ENCODE results near the gene MARCO.
"Not testable (repeated sequence)": the region's sequence is repeated elsewhere in the genome, so short reads cannot be mapped to it uniquely, and the experiment has no call there.

Gene MARCO

DNA sequence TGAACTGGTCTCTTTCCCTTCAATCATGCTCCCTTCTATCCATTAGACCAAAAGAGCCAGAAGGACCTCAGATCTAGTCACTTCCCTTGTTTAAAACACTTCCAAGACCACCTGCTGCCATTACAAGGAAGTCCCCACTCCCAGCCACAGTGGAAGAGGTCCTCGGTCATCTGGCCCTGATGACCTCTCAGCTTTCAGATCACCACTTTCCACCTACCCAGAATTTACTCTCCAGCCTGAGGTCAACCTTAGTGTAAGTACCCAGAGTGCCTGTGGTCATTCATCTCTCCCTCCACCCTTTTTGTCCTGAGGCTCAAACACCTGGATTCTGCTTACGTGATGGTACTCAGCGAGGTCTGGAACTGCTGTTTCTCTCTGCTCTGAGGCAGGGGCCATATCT lies 67.1 kb downstream of the MARCO start:
- DNase-seq: no peak

DNA sequence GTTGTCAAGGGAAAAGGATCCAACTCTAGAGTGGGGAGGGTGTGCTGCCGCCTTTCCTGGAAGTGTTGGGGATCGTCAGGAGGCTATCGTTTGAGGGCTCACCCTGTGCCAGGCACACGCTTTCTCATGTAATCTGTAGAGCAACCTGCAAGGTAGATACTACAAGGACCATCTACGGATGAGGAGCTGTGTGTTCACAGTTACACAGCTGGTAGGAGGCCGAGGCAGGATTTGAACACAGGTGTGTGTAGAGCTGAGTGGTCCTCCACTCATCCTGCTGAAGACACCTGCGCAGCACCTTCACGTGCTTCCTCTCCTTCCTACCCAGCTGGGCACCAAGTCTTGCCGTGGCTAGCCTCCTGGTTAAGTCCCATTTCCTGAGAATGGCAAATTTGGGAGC lies 68.3 kb downstream of the MARCO start:
- no peak for DNase-seq

GRCh38 chr2:119011162-119011909 lies 69.3 kb downstream of the MARCO start:
- DNase-seq: no peak

DNA sequence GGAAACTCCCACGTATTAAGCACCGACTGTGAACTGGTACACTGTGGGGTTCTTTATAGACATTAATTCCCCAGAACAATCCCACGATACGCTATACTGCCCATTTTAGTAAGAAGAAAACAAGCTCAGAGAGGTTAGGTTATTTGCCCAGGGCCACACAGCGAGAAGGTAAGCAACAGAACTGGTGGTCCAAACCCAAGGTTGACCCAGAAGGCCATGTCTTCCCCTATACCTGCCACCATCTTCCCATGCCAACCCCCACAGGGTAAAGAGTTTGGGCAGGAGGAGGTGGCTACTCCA lies 69.9 kb downstream of the MARCO start:
- no peak for DNase-seq

DNA sequence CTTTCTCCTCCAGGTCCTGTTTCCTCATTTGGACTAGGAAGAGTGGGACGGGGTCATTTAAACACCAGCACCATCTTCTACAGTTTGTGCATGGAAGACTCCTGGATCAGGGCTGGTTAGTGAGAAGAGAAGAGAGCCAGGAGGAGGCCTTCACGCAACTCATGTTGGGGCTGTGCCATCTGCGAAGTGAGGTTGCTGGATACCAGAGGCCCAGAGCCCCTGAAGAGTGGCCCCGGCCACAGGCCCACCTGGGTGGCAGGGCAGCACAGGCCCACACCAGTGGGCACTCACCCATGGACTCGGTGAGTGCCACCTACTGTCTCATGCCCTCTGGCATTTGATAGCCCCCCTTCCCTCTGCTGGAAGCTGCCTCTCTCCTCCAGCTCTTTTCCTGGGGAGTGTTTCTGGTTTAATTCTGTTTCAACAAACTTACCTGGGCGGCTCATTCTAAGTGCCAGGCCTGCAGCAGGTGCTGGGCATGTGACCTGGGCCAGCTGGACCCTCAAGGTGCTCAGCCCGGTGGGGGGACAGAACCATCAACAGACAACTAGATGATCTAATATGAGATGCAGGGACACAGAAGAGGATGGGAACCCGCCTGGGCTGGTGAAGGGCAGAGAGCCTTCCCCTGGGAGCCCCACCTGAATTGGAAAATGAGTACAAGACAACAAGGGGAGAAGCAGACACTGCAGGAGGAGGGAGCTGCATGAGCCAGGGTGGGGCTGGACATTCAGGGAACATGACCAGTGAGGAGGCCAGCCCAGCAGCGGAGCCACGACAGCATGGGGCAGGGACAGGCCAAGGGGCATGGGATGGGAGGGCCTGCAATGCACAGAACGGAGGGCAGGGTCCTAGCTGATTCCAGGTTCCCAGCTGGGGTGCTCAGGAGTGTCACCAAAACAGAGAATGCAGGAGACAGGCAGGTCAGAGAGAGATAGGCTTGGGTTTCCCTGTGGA lies 70.6 kb downstream of the MARCO start:
- no peak for DNase-seq

DNA sequence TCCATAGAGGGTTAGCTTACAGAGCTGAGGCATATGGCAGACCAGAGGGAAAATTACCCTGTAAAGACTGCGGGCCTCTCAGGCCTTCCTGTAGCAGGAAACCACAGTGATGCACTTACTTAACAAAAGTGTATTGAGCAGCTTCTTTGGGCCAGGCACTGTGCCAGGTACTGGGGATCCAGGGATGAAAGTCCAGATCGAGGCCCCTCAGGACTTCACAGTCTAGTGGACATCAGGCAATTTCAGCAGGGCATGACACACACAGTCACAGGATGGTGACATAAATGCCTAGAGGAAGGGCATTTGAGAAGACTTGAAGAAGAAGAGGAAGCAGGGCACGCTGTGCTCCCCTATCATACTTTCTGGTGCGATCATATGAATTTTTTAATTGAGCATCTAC lies 71.7 kb downstream of the MARCO start:
- no peak for DNase-seq

DNA sequence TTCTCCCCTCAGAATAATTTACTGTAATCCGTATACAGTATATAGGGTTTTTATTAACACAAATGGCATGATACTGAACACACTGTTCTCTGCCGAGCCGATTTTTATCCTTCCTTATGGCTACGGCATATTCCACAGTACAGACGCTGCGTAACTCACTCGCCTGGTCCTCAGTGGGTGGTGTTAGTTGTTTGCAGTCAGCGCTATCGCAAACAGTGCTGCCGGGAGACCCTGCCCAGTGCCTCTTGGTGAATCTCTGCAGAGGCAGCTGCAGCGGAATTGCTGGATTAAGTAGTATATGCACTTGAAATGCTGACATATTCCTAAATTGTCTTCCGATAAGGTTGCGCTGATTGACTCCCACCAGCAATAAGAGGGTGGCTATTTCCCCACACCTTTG lies 73.9 kb downstream of the MARCO start:
- no peak for DNase-seq

GRCh38 chr2:119019521-119019920 lies 77.5 kb downstream of the MARCO start:
- no peak for DNase-seq

DNA sequence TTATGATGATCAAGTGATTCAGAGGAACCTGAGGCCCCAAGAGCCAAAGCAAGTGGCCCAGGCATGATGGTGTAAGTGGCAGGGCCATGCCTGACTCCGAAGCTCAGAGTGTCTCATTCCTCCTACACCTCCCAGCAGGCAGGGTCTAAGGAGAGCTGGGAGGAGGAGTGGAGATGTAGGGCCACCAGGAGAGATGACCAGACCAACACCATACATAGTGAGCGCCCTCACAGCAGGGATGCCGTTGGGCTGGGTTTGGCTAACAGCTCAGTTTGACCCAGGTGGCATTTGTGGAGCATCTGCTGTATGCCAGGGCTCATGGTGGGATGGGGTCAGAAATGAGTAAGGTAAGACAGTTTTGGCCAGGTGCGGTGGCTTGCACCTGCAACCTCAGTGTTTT lies 80.7 kb downstream of the MARCO start:
- no peak for DNase-seq

DNA sequence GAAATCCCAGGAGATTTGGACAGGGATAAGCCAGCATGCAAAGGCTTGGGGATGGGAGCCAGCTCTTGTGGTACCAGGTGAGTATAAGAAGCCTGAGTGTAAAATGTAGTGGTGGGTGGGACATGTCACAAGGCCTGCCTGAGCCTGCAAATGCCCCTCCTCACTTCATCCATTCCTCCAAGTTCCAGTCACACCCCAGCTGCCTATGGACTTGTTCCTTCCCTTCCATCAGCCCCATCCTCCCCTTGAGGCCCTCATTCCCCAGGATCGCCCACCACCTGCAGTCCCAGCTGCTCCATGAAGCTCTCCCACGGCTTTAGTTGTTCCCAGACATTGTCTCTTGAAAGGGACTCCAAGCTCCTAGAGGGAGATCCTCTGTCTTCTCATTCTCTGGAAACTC lies 81.5 kb downstream of the MARCO start:
- DNase-seq: no peak

- no peak for DNase-seq
Measured at GRCh38 chr2:119024152-119024551, 82.2 kb downstream of the MARCO start.

GRCh38 chr2:119024568-119024967 lies 82.6 kb downstream of the MARCO start:
- DNase-seq: no peak

GRCh38 chr2:119025013-119025412 lies 83.0 kb downstream of the MARCO start:
- no peak for DNase-seq

- no peak for DNase-seq
Measured at GRCh38 chr2:119025762-119026351, 83.9 kb downstream of the MARCO start.

GRCh38 chr2:119026890-119027289 lies 84.9 kb downstream of the MARCO start:
- DNase-seq: no peak

DNA sequence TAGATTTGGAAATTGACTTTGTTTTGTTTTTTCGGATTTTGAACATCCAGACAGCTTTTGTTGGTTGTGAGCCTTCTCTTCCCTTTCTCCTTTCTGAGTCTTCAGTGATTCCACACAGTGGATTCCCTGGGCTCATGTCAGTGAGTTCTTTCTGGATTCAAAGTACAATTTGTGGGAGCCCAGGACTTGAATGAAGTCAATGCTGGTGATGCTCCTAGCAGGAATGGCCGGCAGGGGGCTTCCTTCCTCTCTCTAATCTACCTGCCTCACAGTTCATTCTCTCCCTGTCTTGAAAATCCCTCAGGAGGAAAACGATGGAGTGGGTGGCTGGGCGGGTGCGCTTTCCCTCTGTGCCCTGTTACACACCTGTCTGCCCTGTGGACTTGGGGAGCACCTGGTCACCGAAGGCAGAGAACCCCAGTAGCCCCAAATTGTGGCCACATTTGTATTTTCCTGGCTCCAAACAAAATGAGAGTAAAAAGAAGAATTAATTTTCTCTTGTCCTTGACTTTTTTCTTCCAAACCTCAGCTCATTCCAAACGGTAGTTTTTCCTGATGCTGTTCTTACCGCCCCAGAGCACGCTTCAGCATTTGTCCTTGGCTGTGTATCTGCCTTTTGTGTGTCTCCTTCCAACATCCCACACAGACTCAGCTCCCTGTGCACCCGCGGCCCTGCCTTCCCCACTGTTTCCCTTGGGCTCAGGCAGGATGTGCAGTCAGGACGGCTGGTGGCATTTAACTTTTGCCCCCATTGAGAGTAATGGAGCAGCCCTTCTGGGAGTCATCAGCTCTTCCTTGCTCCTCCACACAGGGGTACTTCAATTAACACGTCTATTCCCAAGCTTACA lies 86.6 kb downstream of the MARCO start:
- DNase-seq: no peak

DNA sequence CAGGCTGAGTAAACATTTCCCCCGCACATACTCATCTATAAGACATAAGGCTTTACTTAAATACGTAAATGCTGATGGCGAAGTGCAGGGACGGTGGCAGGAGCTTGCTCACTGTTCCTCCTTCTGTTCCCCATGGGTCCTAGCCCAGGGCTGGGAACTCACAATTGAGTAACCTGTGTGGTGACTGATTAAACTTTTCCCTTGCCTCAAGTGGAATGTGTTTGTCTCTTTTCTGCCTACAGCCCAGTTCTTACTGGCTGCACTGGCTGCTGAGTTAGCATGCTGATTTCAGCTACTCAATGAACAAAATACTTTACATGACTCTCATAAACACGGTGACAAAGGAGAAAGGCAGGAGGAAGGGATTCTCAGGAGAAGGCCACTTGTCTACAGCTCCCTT lies 87.3 kb downstream of the MARCO start:
- DNase-seq: no peak

DNA sequence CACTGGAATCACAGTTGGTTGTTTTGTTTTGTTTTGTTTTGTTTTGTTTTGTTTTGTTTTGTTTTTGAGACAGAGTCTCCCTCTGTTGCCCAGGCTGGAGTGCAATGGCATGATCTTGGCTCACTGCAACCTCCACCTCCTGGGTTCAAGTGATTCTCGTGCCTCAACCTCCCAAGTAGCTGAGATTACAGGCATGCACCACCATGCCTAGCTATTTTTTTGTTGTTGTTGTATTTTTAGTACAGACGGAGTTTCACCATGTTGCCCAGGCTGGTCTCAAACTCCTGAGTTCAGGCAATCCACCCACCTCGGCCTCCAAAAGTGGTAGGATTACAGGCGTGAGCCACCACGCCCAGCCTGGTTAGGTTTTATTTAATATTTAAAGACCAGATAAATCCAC lies 95.9 kb downstream of the MARCO start:
- not testable (repeated sequence) for DNase-seq

DNA sequence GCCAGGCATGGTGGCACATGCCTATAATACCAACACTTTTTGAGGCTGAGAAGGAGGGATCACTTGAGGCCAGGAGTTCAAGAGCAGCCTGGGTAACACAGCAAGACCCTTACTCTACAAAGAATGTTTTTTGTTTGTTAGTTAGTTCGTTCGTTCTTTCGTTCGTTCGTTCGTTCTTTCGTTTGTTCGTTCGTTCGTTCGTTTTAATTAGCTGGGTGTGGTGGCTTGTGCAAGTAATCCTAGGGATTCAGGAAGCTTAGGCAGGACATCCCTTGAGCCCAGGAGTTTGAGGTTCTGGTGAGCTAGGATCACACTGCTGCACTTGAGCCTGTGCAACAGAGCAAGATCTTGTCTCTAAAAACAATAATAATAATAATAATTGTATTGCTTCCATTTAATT lies 98.7 kb downstream of the MARCO start:
- DNase-seq: no peak
